Activated T-cell treated with anti-CD3 and anti-CD28 coated beads, Interleukin-2, amount 50 U/mL, for 1 hour (primary cell): Measurements from ENCODE around the gene RER1.

ENCODE experiments used
- DNase-seq: peaks from one replicate; pipeline ENCODE4 v3.0.0-alpha.2; 2020

The RER1 gene

GRCh38 chr1:2376931-2377672 lies 14.5 kb upstream of the RER1 start:
- no peak for DNase-seq

- DNase-seq, result no peak
These were observed 13.7 kb upstream of the RER1 start for GRCh38 chr1:2377751-2378440.

GRCh38 chr1:2378441-2378851 lies 13.2 kb upstream of the RER1 start:
- no peak for DNase-seq

GRCh38 chr1:2378956-2379732 lies 12.5 kb upstream of the RER1 start:
- no peak for DNase-seq

- DNase-seq, result no peak
These were observed 11.8 kb upstream of the RER1 start for GRCh38 chr1:2379733-2380404.

- DNase-seq, result no peak
These were observed 10.6 kb upstream of the RER1 start for GRCh38 chr1:2380816-2381591.

- peak; percentile 84 for DNase-seq
These were observed 9.7 kb upstream of the RER1 start for GRCh38 chr1:2381741-2382620.

- no peak for DNase-seq
These were observed 8.8 kb upstream of the RER1 start for GRCh38 chr1:2382621-2383361.

- no peak for DNase-seq
These were observed 8.1 kb upstream of the RER1 start for GRCh38 chr1:2383576-2383975.

GRCh38 chr1:2384130-2384860 lies 7.3 kb upstream of the RER1 start:
- DNase-seq, result no peak

GRCh38 chr1:2384941-2385481 lies 6.6 kb upstream of the RER1 start:
- DNase-seq, result no peak

GRCh38 chr1:2385606-2386280 lies 5.9 kb upstream of the RER1 start:
- no peak for DNase-seq

- DNase-seq, result no peak
These were observed 4.7 kb upstream of the RER1 start for GRCh38 chr1:2386636-2387611.

GRCh38 chr1:2388004-2388913 lies 3.4 kb upstream of the RER1 start:
- no peak for DNase-seq

- no peak for DNase-seq
These were observed 2.0 kb upstream of the RER1 start for GRCh38 chr1:2389644-2390043.

- DNase-seq, result no peak
These were observed 379 bp downstream of the RER1 start for GRCh38 chr1:2391931-2392509.
